GM18858 (cell line): ENCODE data around the gene CDKAL1.
"Not testable (repeated sequence)": the region's sequence is repeated elsewhere in the genome, so short reads cannot be mapped to it uniquely, and the experiment has no call there.

Experiments
- ATAC-seq: cut with Tn5 transposase; IDR thresholded peaks from one replicate; pipeline ENCODE4 v1.9.1; 2021; ENCODE audit not compliant: unreplicated experiment

CDKAL1 gene

GRCh38 chr6:21091411-21091810, 557.2 kb downstream of the CDKAL1 start:
- ATAC-seq = no peak

GRCh38 chr6:21092231-21092772, 558.0 kb downstream of the CDKAL1 start:
- not testable (repeated sequence) for ATAC-seq

DNA sequence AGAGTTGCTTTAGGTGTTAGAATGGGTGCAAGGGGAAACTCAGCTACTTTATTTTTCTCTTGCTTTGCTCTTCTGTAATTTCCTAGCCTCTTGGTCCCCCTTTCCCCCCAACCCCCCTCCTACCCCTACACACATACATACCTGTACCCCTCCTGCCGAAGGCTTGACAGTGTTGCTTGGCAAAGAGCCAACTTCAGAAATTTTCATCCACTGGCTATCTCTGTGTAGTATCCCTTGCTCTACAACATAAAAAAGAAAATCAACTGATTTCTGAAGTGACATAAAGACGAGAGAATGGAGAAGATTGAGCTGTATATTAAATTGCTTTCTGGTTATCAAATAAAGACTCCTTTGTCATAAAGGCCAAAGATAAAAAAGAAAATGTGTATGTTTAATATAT, 561.2 kb downstream of the CDKAL1 start:
- no peak for ATAC-seq

DNA sequence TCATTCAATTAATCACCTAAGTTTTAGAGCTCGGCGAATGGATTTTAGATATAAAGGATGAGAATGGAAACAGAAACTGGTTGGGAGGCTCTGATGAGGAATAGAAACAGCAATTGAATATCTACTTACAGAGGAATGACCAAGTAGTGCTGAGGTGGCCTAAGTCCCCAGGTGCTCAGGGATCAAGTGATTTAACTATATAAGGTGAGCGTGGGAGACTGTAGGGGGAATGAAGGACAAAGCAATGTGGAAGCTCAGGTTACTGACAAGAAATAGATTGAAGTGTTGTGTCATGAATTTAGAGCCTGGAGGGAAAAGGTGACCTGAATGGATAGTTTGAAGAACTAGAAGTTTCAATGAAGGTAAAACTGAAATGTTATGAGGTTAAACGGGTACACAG, 563.9 kb downstream of the CDKAL1 start:
- ATAC-seq = no peak

GRCh38 chr6:21098744-21099143, 564.5 kb downstream of the CDKAL1 start:
- ATAC-seq = no peak

DNA sequence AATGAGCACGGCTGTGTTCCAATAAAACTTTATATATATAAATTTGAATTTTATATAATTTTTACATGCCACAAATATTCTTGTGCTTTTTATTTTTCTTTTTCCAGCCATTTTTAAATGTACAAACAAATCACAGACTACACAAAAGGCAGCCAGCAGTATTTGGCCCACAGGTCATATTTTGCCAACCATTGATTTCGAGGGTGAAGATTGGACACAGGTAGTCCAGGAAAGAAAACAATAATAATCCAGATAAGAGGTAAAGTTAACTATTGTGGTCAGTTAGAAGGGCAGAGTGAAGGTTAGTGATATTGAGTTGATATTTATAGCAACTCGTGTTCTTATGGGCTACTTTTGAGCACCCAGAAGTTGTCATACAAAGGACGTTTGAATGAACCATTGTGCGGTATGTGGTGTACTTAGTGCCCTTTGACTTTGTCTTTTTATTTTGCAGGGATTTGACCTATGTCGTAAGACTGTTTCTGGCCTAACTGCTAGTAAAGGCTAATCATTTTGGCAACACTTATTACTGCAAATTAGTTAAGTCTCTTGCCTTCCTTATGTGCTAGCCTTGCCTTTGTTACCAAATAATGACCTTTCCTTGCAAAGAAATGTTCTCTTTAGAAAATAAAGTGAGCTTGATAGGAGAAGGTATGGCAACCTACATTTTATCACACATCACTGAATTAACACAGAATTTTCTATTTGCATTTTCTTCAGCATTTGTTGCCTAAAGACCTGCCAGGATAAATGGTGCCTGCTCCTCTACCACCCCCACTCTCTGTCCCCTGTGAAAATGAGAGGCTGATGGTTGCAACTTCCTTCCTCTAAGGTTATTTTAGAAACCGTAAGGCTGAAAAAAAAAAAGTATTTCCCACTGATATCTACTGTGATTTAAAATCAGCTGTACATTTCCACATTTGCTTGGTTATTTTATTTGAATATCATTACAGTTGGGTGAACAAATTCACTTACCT, 565.4 kb downstream of the CDKAL1 start:
- no peak for ATAC-seq

DNA sequence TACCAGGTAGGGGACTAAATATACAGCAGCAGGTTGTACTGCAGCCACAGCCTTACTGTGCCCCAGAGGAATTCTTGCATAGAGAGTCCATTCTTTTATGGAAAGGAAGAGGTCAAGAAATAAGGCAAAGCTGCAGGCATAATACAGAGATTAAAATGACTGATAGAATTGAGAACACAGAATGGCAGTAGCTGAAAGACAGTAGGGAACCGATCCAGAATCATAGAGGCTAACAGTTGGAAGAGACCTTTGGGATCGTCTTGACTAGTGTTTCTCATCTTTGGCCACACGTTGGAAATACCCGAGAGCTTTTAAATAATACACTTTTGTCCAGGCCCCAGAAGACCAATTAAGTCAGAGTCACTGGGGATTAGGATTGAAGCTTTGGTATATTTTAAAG, 566.7 kb downstream of the CDKAL1 start:
- ATAC-seq = no peak

- ATAC-seq = no peak
Observed at GRCh38 chr6:21101694-21102093, 567.4 kb downstream of the CDKAL1 start.

GRCh38 chr6:21102201-21102600, 567.9 kb downstream of the CDKAL1 start:
- no peak for ATAC-seq

- no peak for ATAC-seq
Observed at GRCh38 chr6:21102624-21103023, 568.4 kb downstream of the CDKAL1 start.

DNA sequence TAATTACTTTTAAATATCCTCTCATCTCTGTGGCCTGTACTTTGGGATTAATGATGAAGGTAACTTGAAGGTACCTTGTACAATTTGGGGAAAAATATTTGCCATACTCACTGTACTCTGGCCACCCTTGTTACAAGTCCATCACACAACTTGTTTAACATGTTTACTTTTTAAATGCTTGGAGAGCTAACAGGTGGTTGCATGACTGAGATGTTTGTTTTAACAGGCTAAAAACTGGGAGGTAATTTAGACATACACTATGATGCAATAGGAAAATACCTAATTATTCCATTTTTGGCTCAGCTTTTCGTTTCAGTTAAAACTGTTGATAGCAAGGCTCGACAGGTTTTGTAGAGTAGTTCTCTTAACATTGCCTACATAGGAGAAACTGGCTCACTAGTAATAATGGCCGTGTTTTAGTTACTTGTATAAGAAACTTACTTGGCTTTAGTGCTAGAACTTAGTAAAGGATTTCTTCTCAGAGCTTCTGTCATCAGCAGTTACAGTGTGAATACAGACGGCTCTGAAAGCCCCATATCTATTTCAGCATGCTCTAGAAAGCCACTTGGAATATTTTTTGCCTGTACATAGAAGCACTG, 569.5 kb downstream of the CDKAL1 start:
- ATAC-seq = no peak

DNA sequence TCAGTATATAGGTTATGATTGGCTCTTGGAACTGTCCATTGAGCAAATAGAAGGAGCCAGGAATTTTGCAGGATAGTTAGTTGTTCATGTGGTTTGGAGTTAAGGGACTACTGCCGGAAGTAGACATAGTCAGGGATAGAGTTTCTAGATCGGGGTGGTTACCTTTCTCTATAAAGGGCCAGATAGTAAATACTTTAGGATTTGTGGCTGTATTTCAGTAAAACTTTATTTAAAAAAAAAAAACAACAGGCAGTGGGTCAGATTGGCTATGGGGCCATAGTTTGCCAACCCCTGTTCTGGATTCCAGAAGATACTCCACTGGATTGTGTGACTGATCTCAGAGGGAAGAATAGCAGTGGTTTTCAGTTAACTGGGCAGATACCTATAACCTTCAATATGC, 570.0 kb downstream of the CDKAL1 start:
- no peak for ATAC-seq

DNA sequence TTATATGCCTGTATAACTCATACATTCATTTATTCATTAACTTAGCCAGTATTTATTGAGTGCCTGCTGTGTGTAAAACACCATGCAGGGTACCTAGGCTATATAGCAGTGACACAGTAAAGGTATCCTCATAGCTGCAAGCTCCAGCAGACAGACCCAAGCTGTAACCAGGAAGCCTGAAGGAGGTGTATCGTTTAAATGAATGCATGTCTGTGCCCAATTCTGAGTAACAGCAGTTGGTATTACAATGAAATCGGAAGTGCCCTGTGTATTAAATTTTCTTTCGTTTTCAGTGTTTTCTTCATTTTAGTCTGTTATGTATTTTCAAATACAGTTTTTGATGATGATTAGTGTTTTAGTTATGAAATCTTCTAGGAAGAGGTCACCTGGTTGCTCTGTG, 573.5 kb downstream of the CDKAL1 start:
- ATAC-seq = no peak

DNA sequence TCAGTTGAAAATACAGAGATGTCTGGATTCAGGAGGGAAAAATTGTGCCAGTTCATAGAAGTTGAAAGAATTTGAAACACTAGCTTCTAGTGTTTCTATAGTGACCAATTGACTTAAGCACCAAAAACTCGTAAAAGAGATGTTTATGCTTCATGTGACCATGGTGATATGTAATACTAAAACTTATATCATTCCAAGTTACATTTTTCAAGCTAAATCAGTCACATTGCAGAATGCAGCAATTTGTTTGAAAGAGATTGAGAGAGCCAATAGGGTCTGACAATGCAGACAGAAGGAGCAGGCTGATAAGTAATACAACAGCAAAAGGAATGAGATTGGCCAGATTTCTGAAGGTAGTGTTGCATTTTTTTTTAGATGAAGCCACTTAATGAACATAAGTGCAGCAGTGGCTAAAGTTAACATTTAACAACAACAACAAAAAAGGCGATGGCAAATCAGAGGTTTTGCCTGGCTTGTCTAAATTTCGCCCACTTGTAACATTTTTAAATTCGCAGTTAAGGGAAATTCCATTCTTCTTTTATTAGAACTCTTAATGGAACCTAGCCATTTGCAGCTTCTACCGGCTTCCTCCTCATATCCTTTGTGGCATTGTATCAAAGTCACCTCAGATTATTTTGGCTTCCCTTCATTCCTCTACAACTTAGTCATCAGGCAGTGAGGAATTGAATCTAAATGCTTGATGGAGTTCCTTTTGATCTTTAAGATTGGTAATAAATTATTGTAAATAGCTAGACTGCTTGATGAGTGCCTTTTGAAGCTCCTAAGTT, 575.3 kb downstream of the CDKAL1 start:
- no peak for ATAC-seq

- ATAC-seq = no peak
Observed at GRCh38 chr6:21110684-21111083, 576.4 kb downstream of the CDKAL1 start.

DNA sequence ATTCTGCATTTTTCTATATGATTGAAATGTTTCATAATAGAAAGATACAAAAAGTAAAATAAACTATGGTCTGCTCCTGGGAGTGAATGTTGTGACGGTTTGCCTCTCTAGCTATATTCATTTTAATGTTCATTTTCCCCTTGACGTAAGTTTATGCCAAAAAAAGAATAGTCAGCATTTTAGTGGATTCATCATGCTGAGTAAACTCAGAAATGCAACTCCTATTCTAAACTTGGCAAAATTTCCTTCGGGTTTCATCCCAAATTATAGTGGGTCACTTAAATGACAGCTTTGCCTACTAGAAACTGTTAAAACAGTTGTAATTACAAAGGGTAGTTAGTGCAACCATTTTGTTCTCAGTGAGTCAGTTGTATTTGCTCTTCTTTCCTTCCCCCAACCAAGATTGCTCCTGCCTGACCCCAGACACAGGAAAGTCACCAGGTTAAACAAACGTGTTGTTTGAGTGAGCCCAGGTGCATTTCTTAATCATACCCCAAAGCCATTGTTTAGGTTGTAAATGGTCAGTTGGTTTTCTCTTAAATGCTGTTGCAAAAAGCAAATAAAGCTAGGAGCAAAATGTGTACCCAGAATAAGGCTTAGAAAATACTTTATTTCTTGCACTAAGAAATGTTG, 577.0 kb downstream of the CDKAL1 start:
- ATAC-seq = no peak

DNA sequence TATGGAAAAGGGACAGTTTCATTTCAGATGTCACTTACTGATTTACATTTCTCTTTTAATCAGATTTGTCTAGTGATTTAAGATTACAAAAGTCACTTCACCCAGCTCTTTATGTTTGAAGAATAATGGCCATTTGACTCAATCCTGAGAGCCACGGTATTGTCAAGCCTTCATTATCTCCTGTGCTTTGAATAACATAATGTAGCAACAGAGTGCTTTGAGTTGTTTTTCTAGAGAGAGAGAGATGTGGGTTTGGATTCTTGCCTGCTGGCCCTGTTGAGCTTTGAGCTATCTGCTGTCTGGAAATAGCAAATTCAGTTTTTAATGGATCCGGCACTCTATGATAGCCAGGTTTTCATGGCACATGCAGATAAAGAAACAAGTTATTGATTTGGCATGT, 580.9 kb downstream of the CDKAL1 start:
- no peak for ATAC-seq

DNA sequence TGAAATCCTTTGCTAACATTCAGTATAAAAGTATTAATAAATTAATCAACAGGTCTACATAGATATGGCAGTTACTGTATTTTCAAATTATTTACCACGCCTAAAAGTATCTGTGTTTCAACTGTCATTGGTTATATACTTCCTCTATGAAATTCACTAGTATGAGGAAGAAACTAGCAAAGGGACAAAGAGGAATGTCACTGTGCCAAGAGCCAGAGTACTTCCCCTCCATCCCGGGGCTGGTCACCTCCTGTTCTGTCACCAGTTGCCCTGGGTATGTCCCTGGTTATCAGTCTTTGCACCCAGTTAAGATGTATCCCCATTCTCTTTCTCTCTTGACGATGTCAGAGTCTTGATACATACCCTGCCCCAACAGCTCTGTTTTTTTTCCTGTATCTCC, 582.5 kb downstream of the CDKAL1 start:
- ATAC-seq = no peak

GRCh38 chr6:21118216-21118780, 584.0 kb downstream of the CDKAL1 start:
- ATAC-seq = no peak

GRCh38 chr6:21121636-21122136, 587.4 kb downstream of the CDKAL1 start:
- ATAC-seq = no peak
